DMS153 (cell line): ENCODE results near the gene SH3RF3.
"Not testable (repeated sequence)": the region's sequence is repeated elsewhere in the genome, so short reads cannot be mapped to it uniquely, and the experiment has no call there.

Experiments used
- DNase-seq: peaks from one replicate; lab custom pipeline; 2025; lab: John Stamatoyannopoulos, UW

SH3RF3 gene

GRCh38 chr2:109128616-109129355, at the start of gene SH3RF3:
SH3RF3 (plus strand) TSS chr2:109129205.
- no peak for DNase-seq

- DNase-seq: no peak
These were observed 49.4 kb upstream of the SH3RF3 start for GRCh38 chr2:109079590-109079989.

GRCh38 chr2:109080109-109080508, 48.9 kb upstream of the SH3RF3 start:
- DNase-seq: no peak

GRCh38 chr2:109080757-109081156, 48.2 kb upstream of the SH3RF3 start:
- DNase-seq: no peak

GRCh38 chr2:109081374-109081773, 47.6 kb upstream of the SH3RF3 start:
- DNase-seq: no peak

GRCh38 chr2:109083771-109084170, 45.2 kb upstream of the SH3RF3 start:
- DNase-seq: no peak

GRCh38 chr2:109084341-109084740, 44.7 kb upstream of the SH3RF3 start:
- DNase-seq: no peak

- no peak for DNase-seq
These were observed 42.9 kb upstream of the SH3RF3 start for GRCh38 chr2:109085912-109086742.

GRCh38 chr2:109086743-109087020, 42.3 kb upstream of the SH3RF3 start:
- no peak for DNase-seq

GRCh38 chr2:109087055-109087663, 41.8 kb upstream of the SH3RF3 start:
- DNase-seq: no peak

GRCh38 chr2:109089602-109090300, 39.3 kb upstream of the SH3RF3 start:
- DNase-seq: no peak

GRCh38 chr2:109091526-109091925, 37.5 kb upstream of the SH3RF3 start:
- DNase-seq: no peak

- DNase-seq: no peak
These were observed 34.9 kb upstream of the SH3RF3 start for GRCh38 chr2:109094144-109094543.

GRCh38 chr2:109098251-109098920, 30.6 kb upstream of the SH3RF3 start:
- no peak for DNase-seq

- no peak for DNase-seq
These were observed 30.1 kb upstream of the SH3RF3 start for GRCh38 chr2:109098921-109099273.

- DNase-seq: no peak
These were observed 26.3 kb upstream of the SH3RF3 start for GRCh38 chr2:109102588-109103233.

GRCh38 chr2:109105113-109105512, 23.9 kb upstream of the SH3RF3 start:
- no peak for DNase-seq

GRCh38 chr2:109108740-109109139, 20.3 kb upstream of the SH3RF3 start:
- DNase-seq: no peak

- no peak for DNase-seq
These were observed 19.7 kb upstream of the SH3RF3 start for GRCh38 chr2:109109342-109109741.

- no peak for DNase-seq
These were observed 18.8 kb upstream of the SH3RF3 start for GRCh38 chr2:109110170-109110569.

GRCh38 chr2:109117181-109117580, 11.8 kb upstream of the SH3RF3 start:
- DNase-seq: not testable (repeated sequence)

- no peak for DNase-seq
These were observed 11.2 kb upstream of the SH3RF3 start for GRCh38 chr2:109117780-109118179.
